B cell (primary cell): ENCODE results near the gene FASTK.

Experiments
- CTCF ChIP-seq: fragments of 200-600 bp; IDR thresholded peaks from one replicate; pipeline ENCODE4 v1.8.0; 2022; ENCODE audit warnings: antibody characterized with exemption, mild to moderate bottlenecking
- EZH2 ChIP-seq: IDR thresholded peaks from 2 replicates; pipeline ENCODE4 v1.6.1; 2012; ENCODE audit warnings: borderline replicate concordance, low read depth, mild to moderate bottlenecking, moderate library complexity, low read length; ENCODE audit not compliant: insufficient read depth, poor library complexity, severe bottlenecking

GRCh38 chr7:151104411-151105235 lies 24.0 kb upstream of the FASTK start:
- TF ChIP-seq CTCF: no peak
- TF ChIP-seq EZH2: no peak
